Measurements from ENCODE around the gene BANF2. TPM values are rescaled to one million over a fixed set of nuclear protein-coding genes. Genes with fewer than 3 reads are reported as not detected.

The BANF2 gene
- total RNA-seq, 1 experiment from 2014 or later, result not detected

- TF ChIP-seq EGR1 (IDR thresholded peaks at IDR 0.05; ENCODE audit: low read depth) (no peak), ZBTB33 (IDR thresholded peaks at IDR 0.05; ENCODE audit: extremely low read depth, insufficient replicate concordance, low read length) (no peak), JUND (IDR thresholded peaks at IDR 0.05) (no peak), SIN3A (IDR thresholded peaks at IDR 0.05; ENCODE audit: low read depth) (peak; percentile 63; the same call in 1 of the 2 replicates), SP1 (IDR thresholded peaks at IDR 0.05; ENCODE audit: low read depth) (peak; percentile 99), CBX3 (IDR thresholded peaks at IDR 0.05; ENCODE audit: low read depth) (no peak), MAX (IDR thresholded peaks at IDR 0.05) (no peak), REST (IDR thresholded peaks at IDR 0.05; ENCODE audit: low read depth) (no peak)
Observed at GRCh38 chr20:17682103-17682888, 17.5 kb upstream of the BANF2 start, which contains the start of gene RRBP1 (continued).

Data from HCT116 (cell line).